ENCODE data around the gene RBBP6. TPM values are rescaled to one million over a fixed set of nuclear protein-coding genes. Genes with fewer than 3 reads are reported as not detected.

Gene RBBP6
- total RNA-seq, 2 donors from 2014 or later: 31.1 to 63.0 TPM

GRCh38 chr16:24553983-24554382 is 14.6 kb downstream of the RBBP6 start:
- DNase-seq (no peak), ATAC-seq (no peak)
- Histone ChIP-seq H3K4me1 (peaks cover 6% of the 10 kb centered on the region), H3K27ac (no peak overlapping the region), H3K36me3 (replicated peaks in 1 of 2; ENCODE audit: insufficient read depth in 1 of 2, low read depth in 2 of 2) (peaks cover 0 to 9% of the 10 kb centered on the region in 2 donors), H3K4me3 (no peak overlapping the region), H3K27me3 (no peaks in the 10 kb centered on the region), H3K9me3 (no peaks in the 10 kb centered on the region)
- TF ChIP-seq POLR2A (IDR thresholded peaks at IDR 0.05) (no peak), CTCF (IDR thresholded peaks at IDR 0.05) (no peak)
- WGBS, 2 donors: 72 to 77% methylated on average over 1 of the region's 1 CpG
- intact Hi-C loops (cut with DNase I): no loop called here

GRCh38 chr16:24555346-24555872 is 16.0 kb downstream of the RBBP6 start:
- no peak for DNase-seq

GRCh38 chr16:24562811-24563210 is 23.4 kb downstream of the RBBP6 start:
- DNase-seq (no peak), ATAC-seq (no peak)
- intact Hi-C loops (cut with DNase I): loop anchor here (10.0 kb wide), 1 partner anchor 232 kb away; no protein-coding TSS in a partner anchor
- Histone ChIP-seq H3K4me3 (no peak overlapping the region), H3K36me3 (replicated peaks in 1 of 2; ENCODE audit: insufficient read depth in 1 of 2, low read depth in 2 of 2) (peaks cover 8 to 58% of the 10 kb centered on the region in 2 donors), H3K27ac (no peak overlapping the region), H3K27me3 (no peaks in the 10 kb centered on the region), H3K4me1 (no peaks in the 10 kb centered on the region), H3K9me3 (no peaks in the 10 kb centered on the region)
- TF ChIP-seq CTCF (IDR thresholded peaks at IDR 0.05): no peak
- TF ChIP-seq POLR2A (IDR thresholded peaks at IDR 0.05): no peak

More at GRCh38 chr16:24555346-24555872, 16.0 kb downstream of the RBBP6 start:
- ATAC-seq: no peak
- H3K36me3 ChIP-seq (replicated peaks in 1 of 2; ENCODE audit: insufficient read depth in 1 of 2, low read depth in 2 of 2): peaks cover 0 to 13% of the 10 kb centered on the region in 2 donors
- intact Hi-C loops (cut with DNase I): no loop called here
- TF ChIP-seq POLR2A (IDR thresholded peaks at IDR 0.05) (no peak), CTCF (IDR thresholded peaks at IDR 0.05) (no peak)
- H3K4me3 ChIP-seq: no peak overlapping the region
- H3K27me3 ChIP-seq: no peaks in the 10 kb centered on the region
- H3K27ac ChIP-seq: no peak overlapping the region
- H3K4me1 ChIP-seq: peaks cover 6% of the 10 kb centered on the region
- H3K9me3 ChIP-seq: no peaks in the 10 kb centered on the region
- WGBS, 2 donors: 91 to 93% methylated on average over 6 of the region's 6 CpGs

DNA sequence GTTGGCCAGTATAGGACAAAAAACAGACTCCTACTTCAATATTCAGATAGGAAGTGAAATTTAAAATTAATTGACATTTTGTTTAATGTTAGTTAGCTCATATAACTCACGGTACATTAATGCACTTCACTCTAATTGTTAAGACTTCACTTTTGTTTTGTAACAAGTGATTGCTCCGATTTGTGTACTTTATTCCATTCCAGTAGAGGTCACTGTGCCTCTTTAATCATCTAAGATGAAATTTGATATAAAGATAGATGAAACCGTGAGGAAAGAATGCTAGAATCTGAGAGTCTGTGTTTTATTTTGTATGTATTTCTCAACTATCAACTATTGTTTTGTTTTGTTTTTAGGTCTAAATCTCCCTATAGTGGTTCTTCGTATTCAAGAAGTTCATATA is 29.0 kb downstream of the RBBP6 start:
- no peaks in the 10 kb centered on the region for H3K4me1 ChIP-seq
- peaks cover 25 to 62% of the 10 kb centered on the region in 2 donors for H3K36me3 ChIP-seq (replicated peaks in 1 of 2; ENCODE audit: insufficient read depth in 1 of 2, low read depth in 2 of 2)
- H3K9me3 ChIP-seq: no peaks in the 10 kb centered on the region
- H3K27me3 ChIP-seq: no peaks in the 10 kb centered on the region
- DNase-seq: no peak
- no peak for ATAC-seq
- peak in 4 of 7 experiments; percentile 11 to 28 (median 22) for TF ChIP-seq CTCF (IDR thresholded peaks at IDR 0.05)
- no peak for TF ChIP-seq POLR2A (IDR thresholded peaks at IDR 0.05)
- no peak overlapping the region for H3K27ac ChIP-seq
- intact Hi-C loops (cut with DNase I): loop anchor here (10.0 kb wide), 1 partner anchor 226 kb away; no protein-coding TSS in a partner anchor
- H3K4me3 ChIP-seq: no peak overlapping the region
- 67 to 80% methylated on average over 4 of the region's 4 CpGs for WGBS, 2 donors

GRCh38 chr16:24571096-24571495 is 31.7 kb downstream of the RBBP6 start:
- Histone ChIP-seq H3K27me3 (no peaks in the 10 kb centered on the region), H3K9me3 (no peaks in the 10 kb centered on the region), H3K4me1 (no peaks in the 10 kb centered on the region), H3K36me3 (replicated peaks in 1 of 2; ENCODE audit: insufficient read depth in 1 of 2, low read depth in 2 of 2) (peaks cover 21 to 41% of the 10 kb centered on the region in 2 donors), H3K4me3 (no peak overlapping the region), H3K27ac (no peak overlapping the region)
- intact Hi-C loops (cut with DNase I): no loop called here
- WGBS, 2 donors: 87 to 92% methylated on average over 6 of the region's 6 CpGs
- ATAC-seq (no peak), DNase-seq (no peak)
- TF ChIP-seq CTCF (IDR thresholded peaks at IDR 0.05) (no peak), POLR2A (IDR thresholded peaks at IDR 0.05) (no peak)
